Caco-2 (cell line): ENCODE data around the gene TAS2R50. TPM values are rescaled to one million over a fixed set of nuclear protein-coding genes. Genes with fewer than 3 reads are reported as not detected.

Source experiments
- BruUV-seq: library from RNA; stranded (reverse); fragments of 400-500 nt; replicated peaks from 2 replicates; lab custom pipeline; 2021; lab: Mats Ljungman, UMichigan
- CTCF ChIA-PET: fragments of 300-600 bp; sonication (Branson Sonifier 250); formaldehyde crosslinking; loops from one replicate; lab custom pipeline; 2022; ENCODE audit warnings: antibody characterized with exemption; lab: Charles Lee
- POLR2A ChIA-PET: fragments of 300-600 bp; sonication (Branson Sonifier 250); formaldehyde crosslinking; loops from one replicate; lab custom pipeline; 2022; ENCODE audit warnings: antibody characterized with exemption; lab: Charles Lee
- DNase-seq, 2 experiments: peaks; one replicate each; pipeline versions ENCODE4 v3.0.0 to v3.0.0-alpha.2; 2020 to 2022
- H3K27me3 ChIP-seq: replicated peaks from 2 replicates; pipeline ENCODE4 v1.6.0; 2011; ENCODE audit warnings: low read length; ENCODE audit not compliant: control insufficient read depth, insufficient read depth
- H3K36me3 ChIP-seq: 2 replicates; pipeline ENCODE4 v1.5.1; 2011; ENCODE audit warnings: low read length; ENCODE audit not compliant: control insufficient read depth, insufficient read depth
- H3K4me1 ChIP-seq: fragments of 250-450 bp; sonication (Bioruptor Pico); 2 replicates; pipeline ENCODE4 v1.5.1; 2020; ENCODE audit warnings: mild to moderate bottlenecking
- H3K4me3 ChIP-seq: 2 replicates; pipeline ENCODE4 v1.5.1; 2011; ENCODE audit warnings: low read depth, mild to moderate bottlenecking, control low read depth, low read length
- H3K9me3 ChIP-seq: fragments of 250-450 bp; sonication (Bioruptor Pico); 2 replicates; pipeline ENCODE4 v1.5.1; 2020; ENCODE audit warnings: mild to moderate bottlenecking, moderate library complexity
- H3K27ac Mint-ChIP-seq: one replicate; pipeline ENCODE4 v1.8.0; 2022; ENCODE audit warnings: mixed read lengths; ENCODE audit not compliant: unreplicated experiment
- H3K27me3 Mint-ChIP-seq: one replicate; pipeline ENCODE4 v1.8.0; 2022; ENCODE audit warnings: mixed read lengths; ENCODE audit not compliant: insufficient read depth, unreplicated experiment
- H3K36me3 Mint-ChIP-seq: one replicate; pipeline ENCODE4 v1.8.0; 2022; ENCODE audit warnings: mild to moderate bottlenecking, mixed read lengths; ENCODE audit not compliant: insufficient read depth, unreplicated experiment
- H3K4me1 Mint-ChIP-seq: one replicate; pipeline ENCODE4 v1.8.0; 2022; ENCODE audit warnings: low read depth, mixed read lengths; ENCODE audit not compliant: unreplicated experiment
- H3K4me3 Mint-ChIP-seq: one replicate; pipeline ENCODE4 v1.8.0; 2022; ENCODE audit warnings: mild to moderate bottlenecking, moderate library complexity, mixed read lengths; ENCODE audit not compliant: unreplicated experiment
- H3K9me3 Mint-ChIP-seq: one replicate; pipeline ENCODE4 v1.8.0; 2022; ENCODE audit warnings: mixed read lengths; ENCODE audit not compliant: unreplicated experiment
- intact Hi-C: fragments of 100-400 bp; cut with micrococcal nuclease; formaldehyde crosslinking; loops from one replicate; pipeline ENCODE4 v1.10.0; 2022; ENCODE audit not compliant: unreplicated experiment
- total RNA-seq: library from RNA; stranded (reverse); gene quantifications from 2 replicates; pipeline ENCODE4 v1.2.3, GENCODE V29; 2022
- TF ChIP-seq, protein P1 (sequence below), 2 experiments: fragments of 200-600 bp in 1 of 2; IDR thresholded peaks; 1 replicate in 1 of 2; 2 replicates in 1 of 2; pipeline versions ENCODE4 v1.5.1 to v1.8.0; 2011 to 2022; ENCODE audit warnings: antibody characterized with exemption in 1 of 2, control low read depth in 1 of 2, inconsistent platforms in 1 of 2, low read depth in 1 of 2, low read length in 1 of 2, mild to moderate bottlenecking in 1 of 2, moderate library complexity in 1 of 2; ENCODE audit not compliant: insufficient read depth in 1 of 2, severe bottlenecking in 1 of 2, unreplicated experiment in 1 of 2

Gene TAS2R50
- total RNA-seq, 1 experiment from 2014 or later: 2.2 TPM

GRCh38 chr12:10968765-10969456, 17.8 kb downstream of the TAS2R50 start:
- Mint-ChIP-seq H3K36me3 (no peaks in the 10 kb centered on the region), H3K9me3 (no peaks in the 10 kb centered on the region), H3K4me1 (peaks cover 8% of the 10 kb centered on the region), H3K27ac (no peak overlapping the region), H3K27me3 (no peaks in the 10 kb centered on the region), H3K4me3 (no peak overlapping the region)
- no peaks in the 10 kb centered on the region for H3K36me3 ChIP-seq
- ChIA-PET POLR2A (no interaction called here), CTCF (no interaction called here)
- no peak overlapping the region for H3K4me3 ChIP-seq
- intact Hi-C loops: no loop called here
- TF ChIP-seq, protein P1, sequence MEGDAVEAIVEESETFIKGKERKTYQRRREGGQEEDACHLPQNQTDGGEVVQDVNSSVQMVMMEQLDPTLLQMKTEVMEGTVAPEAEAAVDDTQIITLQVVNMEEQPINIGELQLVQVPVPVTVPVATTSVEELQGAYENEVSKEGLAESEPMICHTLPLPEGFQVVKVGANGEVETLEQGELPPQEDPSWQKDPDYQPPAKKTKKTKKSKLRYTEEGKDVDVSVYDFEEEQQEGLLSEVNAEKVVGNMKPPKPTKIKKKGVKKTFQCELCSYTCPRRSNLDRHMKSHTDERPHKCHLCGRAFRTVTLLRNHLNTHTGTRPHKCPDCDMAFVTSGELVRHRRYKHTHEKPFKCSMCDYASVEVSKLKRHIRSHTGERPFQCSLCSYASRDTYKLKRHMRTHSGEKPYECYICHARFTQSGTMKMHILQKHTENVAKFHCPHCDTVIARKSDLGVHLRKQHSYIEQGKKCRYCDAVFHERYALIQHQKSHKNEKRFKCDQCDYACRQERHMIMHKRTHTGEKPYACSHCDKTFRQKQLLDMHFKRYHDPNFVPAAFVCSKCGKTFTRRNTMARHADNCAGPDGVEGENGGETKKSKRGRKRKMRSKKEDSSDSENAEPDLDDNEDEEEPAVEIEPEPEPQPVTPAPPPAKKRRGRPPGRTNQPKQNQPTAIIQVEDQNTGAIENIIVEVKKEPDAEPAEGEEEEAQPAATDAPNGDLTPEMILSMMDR (IDR thresholded peaks at IDR 0.05; ENCODE audit: insufficient read depth in 1 of 2, low read depth in 1 of 2, low read length in 1 of 2, severe bottlenecking in 1 of 2, unreplicated experiment in 1 of 2): no peak
- no TSS peak for BruUV-seq
- peaks cover 6% of the 10 kb centered on the region for H3K4me1 ChIP-seq
- no peaks in the 10 kb centered on the region for H3K9me3 ChIP-seq
- no peak for DNase-seq
- no peaks in the 10 kb centered on the region for H3K27me3 ChIP-seq

DNA sequence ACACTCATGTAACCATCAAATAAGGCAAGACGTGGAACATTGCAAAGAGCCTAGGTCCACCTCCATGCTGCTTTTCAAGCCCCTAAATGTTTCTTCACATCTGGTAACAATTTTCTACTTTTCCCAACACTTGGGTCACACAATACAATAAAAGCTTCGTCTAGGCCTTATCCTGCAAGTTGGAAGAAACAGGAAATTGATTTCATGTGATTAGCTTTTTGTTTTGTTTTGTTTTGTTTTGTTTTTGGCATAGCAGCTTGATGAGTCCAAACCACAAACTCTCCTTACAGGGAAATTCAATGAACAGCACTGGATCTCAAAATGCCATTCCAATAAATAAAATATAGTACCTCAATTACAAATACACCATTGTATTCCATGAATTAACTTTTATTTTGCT, 19.3 kb downstream of the TAS2R50 start:
- intact Hi-C loops: no loop called here
- TF ChIP-seq, protein P1 (IDR thresholded peaks at IDR 0.05; ENCODE audit: insufficient read depth in 1 of 2, low read depth in 1 of 2, low read length in 1 of 2, severe bottlenecking in 1 of 2, unreplicated experiment in 1 of 2): no peak
- ChIA-PET CTCF (no interaction called here), POLR2A (no interaction called here)
- Mint-ChIP-seq H3K36me3 (no peaks in the 10 kb centered on the region), H3K4me1 (peaks cover 8% of the 10 kb centered on the region), H3K4me3 (no peak overlapping the region), H3K9me3 (no peaks in the 10 kb centered on the region), H3K27ac (no peak overlapping the region), H3K27me3 (no peaks in the 10 kb centered on the region)
- H3K9me3 ChIP-seq: no peaks in the 10 kb centered on the region; the same call in 1 of the 2 replicates
- no TSS peak for BruUV-seq
- H3K36me3 ChIP-seq: no peaks in the 10 kb centered on the region
- peaks cover 6% of the 10 kb centered on the region for H3K4me1 ChIP-seq
- no peak for DNase-seq
- no peak overlapping the region for H3K4me3 ChIP-seq
- no peaks in the 10 kb centered on the region for H3K27me3 ChIP-seq

DNA sequence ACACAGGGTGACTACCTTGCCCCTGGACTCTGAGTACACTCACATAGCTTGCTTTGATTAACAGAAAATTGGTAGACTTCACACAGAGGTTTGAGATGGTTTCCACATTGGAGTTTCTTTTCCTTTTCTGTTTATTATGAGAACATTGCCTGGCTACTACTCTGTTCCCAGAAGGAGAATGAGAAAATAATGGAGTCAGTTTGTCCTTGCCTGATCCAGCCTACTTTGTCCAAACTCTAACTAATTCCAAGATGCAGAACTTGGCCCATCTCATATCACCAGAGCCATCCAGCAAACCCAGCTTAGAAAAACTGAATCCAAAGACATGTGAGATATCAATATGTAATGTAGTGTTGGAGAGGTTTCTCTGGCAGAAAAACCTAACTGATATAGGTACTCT, 20.4 kb downstream of the TAS2R50 start:
- H3K36me3 ChIP-seq: no peaks in the 10 kb centered on the region
- no peak overlapping the region for H3K4me3 ChIP-seq
- Mint-ChIP-seq H3K4me3 (no peak overlapping the region), H3K4me1 (peaks cover 8% of the 10 kb centered on the region), H3K9me3 (no peaks in the 10 kb centered on the region), H3K36me3 (no peaks in the 10 kb centered on the region), H3K27me3 (no peaks in the 10 kb centered on the region), H3K27ac (no peak overlapping the region)
- no TSS peak for BruUV-seq
- DNase-seq: no peak
- H3K9me3 ChIP-seq: no peaks in the 10 kb centered on the region; the same call in 1 of the 2 replicates
- H3K27me3 ChIP-seq: no peaks in the 10 kb centered on the region
- ChIA-PET CTCF (interaction anchor here (0.7 kb wide), 1 partner anchor 483 kb away, joined by 7 read pairs; no protein-coding TSS in a partner anchor), POLR2A (no interaction called here)
- H3K4me1 ChIP-seq: peaks cover 6% of the 10 kb centered on the region
- intact Hi-C loops: no loop called here
- TF ChIP-seq, protein P1 (IDR thresholded peaks at IDR 0.05; ENCODE audit: insufficient read depth in 1 of 2, low read depth in 1 of 2, low read length in 1 of 2, severe bottlenecking in 1 of 2, unreplicated experiment in 1 of 2): no peak
